GM19455 (cell line): ENCODE data around the gene KIZ.

Experiments
- ATAC-seq: cut with Tn5 transposase; IDR thresholded peaks from one replicate; pipeline ENCODE4 v1.9.1; 2021; ENCODE audit not compliant: unreplicated experiment

The KIZ gene

DNA sequence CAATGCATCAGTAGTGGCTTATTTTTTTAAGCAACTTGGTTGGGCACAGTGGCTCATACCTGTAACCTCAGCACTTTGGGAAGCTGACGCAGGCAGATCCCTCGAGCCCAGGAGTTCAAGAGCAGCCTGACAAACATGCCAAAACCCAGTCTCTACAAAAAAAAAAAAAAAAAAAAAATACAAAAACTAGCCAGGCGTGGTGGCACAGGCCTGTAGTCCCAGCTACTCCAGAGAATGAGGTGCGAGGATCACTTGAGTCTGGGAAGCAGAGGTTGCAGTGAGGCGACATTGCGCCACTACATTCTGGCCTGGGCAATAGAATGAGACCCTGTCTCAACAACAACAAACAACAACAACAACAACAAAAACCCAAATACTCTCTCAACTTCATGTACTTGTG is 132.5 kb downstream of the KIZ start:
- ATAC-seq, result no peak

DNA sequence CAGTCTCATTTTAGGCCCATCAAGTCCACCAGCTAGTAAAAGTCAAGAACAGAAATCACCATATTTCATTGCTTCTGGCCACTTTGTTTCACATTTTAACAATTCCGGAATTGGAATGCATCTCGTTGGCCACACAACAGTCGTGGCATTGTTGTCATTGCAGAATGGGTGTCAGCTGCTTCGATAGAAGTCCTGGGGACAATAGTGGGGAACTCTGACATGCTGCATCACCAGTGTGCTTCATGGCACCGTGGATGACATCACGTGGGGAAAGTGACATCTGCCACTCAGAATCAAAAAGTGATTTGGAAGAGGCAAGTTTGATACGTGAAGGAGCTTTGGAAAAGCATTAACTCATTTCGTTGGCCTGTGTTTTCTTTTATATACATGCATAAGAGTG is 133.5 kb downstream of the KIZ start:
- no peak for ATAC-seq

DNA sequence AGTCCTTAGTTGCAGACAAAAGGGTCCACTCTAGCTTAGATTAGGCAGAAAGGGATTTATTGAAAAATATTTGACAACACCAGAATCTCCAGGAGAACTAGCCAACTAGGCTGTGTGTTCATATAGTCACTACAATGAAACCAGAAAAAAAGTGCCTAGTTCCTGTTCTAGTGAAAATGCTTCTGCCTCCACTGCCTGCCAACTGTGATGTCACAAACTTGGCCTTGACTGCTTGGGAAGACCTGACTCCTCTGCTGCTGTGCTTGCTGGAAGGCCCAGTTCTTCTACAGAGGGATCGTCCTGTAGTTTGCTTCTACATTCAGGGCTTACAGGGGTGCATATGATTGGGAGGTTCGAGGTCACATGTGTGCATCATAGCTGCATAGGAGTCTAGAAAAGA is 136.9 kb downstream of the KIZ start:
- ATAC-seq, result no peak

DNA sequence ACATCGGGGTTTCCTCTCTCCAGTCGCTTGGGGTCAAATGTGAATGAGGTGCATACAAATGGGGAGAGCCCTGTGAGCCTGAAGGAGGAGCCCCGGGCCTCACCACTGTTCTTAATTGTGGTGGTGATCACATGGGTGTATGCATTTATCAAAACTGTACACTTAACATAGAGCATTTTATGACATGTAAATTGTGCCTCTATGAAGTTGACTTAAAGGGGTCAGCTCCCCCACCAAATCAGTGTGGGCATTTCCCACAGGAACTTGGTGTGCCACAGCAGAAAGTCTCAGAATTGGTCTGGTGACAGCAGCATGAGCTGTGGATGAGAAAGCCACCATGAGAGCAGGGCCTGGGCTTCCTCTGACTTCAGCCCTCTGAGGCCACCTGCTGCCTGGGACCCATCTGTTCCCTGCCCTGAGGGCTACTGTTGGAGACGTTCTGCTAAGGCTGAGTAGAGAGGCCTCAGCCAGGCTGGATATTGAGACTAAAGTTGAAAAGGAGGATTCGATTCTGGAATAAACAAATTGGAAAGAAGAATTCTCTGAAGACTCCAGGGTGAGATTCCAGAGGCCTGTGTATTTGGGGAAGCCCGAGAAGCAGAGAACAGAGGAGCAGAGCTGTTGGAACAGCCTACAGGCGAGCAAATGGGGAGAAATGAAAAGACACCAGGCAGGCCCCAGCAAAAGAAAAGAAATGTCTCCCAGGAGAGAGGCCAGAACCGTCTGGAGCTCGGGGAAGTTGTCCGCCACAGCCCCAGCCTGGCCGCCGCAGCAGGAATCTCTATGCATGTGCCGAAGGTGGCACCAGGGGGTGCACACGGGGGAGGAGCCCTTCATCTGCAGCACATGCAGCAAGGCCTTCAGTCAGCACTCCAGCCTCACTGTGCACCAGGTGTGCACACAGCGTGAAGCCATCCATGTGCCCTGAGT is 139.6 kb downstream of the KIZ start:
- ATAC-seq, result no peak

DNA sequence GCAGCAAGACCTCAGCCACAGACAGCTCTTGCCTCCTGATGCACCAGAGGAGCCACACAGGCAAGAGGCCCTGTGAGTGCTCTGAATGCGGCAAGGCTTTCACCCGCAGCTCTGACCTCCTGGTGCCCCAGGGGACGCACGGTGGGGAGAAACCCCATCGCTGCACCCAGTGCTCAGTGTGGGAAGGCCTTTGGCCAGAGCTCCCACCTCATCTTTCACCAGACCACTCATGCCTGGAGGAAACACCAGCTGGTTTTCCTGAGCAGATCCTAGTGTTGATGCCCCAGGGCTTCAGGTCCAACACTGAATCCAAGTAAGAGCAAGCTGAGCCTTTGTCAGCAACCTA is 140.3 kb downstream of the KIZ start:
- ATAC-seq, result no peak

DNA sequence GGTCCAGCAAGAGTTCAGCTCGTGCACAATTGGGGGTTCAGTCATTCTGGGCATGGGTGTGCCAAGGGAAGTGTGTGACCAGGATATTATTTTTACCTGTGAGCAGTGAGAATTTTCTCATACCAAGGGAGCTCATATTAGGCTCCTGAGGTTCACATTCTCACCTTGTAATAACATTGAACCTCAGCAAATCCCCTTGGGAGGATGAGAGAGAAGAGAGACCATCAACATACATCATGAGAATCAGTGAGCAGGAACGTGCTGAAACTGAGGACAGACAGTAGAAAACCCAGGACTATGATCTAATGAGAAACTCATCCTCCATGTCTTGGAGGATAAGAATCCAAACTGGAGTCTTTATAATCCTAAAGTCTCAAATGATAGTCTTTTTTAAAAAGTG is 143.9 kb downstream of the KIZ start:
- ATAC-seq, result no peak

DNA sequence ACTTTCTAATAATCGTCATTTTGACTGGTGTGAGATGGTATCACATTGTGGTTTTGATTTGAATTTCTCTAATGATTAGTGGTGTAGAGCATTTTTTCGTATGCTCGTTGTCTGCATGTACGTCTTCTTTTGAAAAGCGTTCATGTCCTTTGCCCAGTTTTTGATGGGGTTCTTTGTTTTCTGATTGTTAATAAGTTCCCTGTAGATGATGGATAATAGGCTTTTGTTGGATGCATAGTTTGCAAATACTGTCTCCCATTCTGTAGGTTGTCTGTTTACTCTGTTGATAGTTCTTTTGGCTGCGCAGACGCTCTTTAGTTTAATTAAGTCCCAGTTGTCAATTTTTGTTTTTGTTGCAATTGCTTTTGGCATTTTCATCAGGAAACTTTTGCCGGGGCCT is 144.9 kb downstream of the KIZ start:
- ATAC-seq, result no peak

DNA sequence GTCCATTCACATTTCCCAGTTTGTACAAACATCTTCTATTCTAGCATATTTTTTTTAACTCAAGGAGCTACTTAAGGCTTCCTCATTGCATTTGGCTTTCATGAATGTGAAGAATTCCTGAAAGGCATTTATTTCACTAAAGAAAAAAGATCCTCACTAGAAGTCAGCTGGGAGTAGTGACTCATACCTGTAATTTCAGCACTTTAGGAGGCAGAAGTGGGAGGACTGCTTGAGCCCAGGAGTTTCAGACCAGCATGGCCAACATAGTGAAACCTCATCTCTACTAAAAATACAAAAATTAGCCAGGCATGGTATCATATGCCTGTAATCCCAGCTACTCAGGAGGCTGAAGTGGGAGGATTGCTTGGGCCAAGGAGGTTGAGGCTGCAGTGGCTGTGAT is 146.4 kb downstream of the KIZ start:
- ATAC-seq, result no peak

DNA sequence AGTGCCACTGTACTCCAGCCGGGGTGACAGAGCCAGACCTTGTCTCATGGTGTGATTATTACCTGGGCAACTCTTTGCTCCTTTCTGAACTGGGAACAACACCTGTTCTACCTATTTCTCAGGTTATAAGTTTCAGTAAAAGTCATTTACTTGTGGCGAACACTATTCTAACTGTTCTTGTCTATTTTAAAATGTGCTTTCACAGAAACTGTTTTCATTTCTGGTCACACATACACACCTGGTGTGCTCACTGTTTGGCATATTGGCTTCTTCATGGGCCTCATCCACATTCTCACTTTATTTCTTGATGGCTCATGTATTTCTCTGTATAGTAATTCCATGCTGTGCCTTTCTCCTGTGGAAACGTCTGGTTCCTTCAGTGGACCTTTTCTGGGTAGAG is 146.8 kb downstream of the KIZ start:
- ATAC-seq, result no peak

DNA sequence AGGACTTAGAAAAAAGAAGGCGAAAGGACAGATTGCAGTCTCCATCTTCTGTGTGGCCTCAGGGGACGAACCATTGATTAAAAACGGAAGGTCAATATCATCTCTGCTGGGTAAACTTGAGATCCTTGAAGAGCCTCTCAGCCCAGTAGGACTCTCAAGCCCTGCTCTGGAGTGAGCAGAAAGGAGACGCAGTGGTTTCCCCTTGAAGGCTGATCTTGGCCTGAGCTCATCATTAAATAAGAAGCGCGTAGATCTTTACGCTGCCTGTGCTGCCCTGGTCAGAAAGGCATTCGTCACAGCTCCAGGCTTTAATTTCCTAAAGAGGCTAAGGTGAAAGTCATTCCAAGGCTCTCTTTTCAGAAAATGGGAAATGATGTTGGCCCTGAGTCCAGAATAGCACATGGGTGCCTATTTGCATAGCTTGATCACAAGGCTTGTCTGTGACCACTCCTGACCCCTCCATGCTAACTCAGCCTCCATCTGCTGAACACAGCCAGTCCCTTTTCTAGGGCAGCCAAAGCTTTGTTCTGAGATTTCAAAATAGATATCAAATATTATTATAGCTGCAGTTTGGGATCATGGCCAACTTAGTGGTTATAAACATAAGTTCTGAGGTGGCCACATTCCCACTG is 148.0 kb downstream of the KIZ start:
- ATAC-seq, result no peak

DNA sequence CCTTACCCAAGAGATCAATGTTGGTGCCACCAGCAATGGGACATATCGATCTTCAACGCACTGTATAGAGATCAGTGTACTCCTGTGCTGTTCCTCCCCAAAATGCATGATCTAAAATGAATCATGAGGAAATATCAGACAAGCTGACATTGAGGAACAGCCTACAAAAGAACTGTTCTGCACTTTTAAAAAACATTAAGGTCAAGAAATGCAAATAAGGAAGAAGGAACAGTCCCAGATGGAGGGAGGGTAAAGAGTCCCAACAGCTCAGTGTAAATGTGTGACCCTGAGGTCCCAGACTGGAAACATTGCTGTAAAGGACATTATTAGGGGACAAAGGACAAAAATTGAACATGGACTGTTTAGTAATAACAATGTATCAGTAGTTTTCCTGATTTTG is 152.9 kb downstream of the KIZ start:
- no peak for ATAC-seq

DNA sequence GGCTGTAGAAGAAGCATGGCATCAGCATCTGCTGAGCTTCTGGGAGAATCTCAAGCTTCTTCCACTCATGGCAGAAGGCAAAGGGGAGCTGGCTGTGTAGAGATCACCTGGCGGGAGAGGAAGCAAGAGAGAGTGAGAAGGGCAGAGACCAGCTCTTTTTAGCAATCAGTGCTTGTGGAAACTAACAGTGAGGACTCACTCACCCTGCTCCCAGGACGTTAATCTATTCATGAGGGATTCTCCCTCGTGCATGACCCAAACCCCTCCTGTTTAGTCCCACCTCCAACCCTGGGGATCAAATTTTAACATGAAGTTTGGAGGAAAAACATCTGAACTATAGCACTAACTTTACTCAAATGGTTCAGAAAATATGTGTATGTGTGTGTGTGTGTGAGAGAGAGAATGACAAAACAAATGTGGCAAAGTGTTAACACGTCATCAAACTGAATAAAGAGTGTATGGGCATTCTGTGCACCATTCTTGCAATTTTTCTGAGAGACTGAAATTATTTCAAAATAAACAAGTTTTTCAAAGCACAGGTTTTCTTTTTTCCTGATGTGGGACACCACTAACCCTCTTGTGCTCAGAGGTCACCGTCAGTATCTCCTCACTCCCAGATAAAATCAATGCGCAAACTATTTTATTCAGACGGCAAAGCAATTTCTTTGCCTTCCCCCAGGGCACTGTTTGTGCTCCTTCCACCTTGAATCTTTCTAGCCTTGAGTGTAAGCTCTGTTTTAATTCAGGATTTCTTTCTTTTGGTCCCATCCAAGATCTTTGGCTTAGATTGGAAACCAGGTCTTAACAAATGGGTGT is 154.0 kb downstream of the KIZ start:
- ATAC-seq, result no peak

DNA sequence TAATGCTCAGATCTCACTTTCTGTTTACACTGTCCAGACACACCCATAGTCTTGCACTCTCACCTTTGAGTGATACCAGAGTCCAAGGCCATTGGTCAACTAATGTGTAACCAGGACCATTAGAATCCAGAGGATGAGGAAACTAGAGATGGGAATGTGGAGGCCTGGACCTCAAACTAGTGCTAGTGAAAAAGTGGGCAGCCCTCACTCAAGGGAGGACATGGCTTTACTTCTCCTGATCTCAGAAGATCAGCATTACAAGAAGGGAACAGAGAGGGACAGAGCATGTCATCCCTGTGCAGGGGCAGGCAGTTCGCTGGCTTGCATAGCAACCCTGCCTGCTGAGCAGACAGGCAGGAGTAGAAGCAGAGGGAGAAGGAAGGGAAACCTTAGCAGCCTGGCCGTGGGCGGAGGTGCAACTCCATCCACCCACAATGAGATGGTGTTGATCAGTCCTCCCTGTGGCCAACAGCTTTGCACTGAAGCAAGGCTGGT is 154.7 kb downstream of the KIZ start:
- no peak for ATAC-seq

DNA sequence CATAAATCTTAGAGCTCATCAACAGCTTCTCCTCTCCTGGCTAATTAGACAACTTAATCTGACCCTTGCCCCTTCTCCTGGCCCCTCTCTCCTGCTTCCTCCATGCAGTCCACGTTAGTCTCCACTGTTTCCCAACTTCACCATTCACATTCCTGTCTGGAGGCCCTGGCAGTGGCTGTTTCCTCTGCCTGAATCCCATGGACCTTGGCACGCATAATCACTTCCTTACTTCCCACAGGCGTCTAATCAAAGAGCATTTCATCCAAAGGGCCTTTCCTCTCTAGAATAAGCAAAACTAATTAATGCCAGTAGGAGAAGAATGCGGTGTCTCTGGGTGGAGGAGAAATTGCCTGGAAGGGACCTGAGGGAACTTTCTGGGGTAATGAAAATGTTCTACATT is 160.9 kb downstream of the KIZ start:
- ATAC-seq, result no peak

DNA sequence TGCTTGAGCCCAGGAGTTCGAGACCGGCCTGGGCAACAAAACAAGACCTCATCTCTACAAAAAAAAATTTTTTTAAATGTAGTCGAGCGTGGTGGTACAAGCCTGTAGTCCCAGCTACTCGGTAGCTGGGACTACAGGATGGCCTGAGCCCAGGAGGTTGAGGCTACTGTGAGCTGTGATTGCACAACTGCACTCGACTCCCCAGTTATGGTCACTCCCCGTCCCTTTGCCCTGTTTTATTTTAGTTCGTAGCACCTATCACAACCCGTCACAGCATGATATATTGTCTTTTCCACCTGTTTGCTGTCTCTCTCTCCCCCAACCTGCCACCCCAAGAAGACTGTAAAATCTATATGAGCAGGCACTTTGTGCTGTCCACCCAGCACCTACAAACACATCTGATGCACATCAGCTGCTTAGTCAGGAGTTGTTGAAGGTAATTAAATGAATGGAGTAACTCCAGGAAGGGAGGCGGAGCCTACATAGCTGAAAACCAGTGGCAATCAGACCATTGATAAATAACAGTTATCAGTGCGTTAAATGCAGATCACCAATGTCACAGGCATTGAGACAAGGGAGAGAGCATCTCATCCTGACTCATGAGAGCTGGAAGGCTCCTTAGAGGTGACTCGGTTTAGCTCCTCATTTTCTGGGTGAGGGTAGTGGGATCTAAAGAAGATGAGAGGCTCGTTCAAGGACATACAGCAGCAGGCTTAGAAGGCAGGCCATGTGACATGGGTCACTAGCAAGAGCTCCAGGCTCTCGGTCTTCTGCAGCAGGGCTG is 162.9 kb downstream of the KIZ start:
- ATAC-seq, result no peak

DNA sequence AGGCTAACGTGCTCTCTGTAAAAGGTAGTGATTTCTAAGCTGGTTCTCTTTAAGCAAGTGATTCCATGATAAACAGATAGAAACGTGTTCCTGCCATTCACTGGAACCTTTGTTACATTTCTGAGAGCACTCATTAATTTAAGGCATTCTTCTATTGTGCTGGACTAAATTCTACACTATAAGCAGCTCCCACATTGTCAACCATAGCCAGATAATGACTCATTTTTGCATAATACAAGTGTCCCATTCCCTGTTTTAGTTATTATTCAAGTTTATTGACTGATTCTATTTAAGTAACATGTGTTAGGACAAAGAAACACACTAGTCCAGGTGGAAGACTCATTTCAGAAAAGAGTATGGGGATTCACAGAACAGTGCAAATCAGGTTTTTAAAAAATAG is 163.8 kb downstream of the KIZ start:
- no peak for ATAC-seq

DNA sequence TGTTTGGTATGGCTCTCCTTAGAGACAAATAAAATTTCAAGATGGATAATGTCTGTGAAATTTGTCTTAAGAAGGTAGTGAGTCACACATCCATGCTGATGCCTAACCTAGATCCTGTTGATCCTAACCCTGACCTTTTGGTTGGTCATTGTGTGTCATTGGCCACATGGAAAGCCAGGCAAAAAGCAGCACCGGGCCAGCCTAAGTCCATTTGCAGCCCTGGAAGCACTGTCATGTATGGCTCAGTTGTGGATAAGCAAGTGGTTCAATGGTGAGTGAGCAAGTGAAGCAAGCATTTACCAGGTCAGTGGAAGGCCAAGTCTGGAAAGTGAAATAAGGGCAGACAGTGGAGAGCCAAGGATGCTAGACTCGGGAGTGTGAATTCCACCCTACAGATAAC is 165.1 kb downstream of the KIZ start:
- no peak for ATAC-seq

DNA sequence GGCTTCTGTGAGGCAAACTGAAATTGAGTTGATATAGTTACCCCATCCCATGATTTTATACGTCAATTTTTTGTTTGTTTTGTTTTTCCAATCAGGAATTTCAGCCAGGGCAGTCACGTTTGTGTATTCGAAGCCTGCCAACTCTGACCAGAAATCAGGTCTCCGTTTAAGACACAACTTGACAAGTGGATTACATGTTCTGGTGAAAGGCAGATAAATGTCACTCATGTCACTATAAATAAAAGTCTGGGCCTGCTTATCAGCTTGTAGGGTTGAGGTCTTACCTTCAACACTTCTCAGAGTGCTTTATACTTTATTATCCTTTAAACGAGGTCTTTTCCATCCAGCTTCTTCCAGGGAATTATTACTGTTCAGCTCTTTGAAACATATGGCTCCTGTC is 168.9 kb downstream of the KIZ start:
- ATAC-seq, result no peak
